Amygdala (tissue), 56 donors: ENCODE measurements around the gene MAGEA2B.
"Not testable (repeated sequence)": the region's sequence is repeated elsewhere in the genome, so short reads cannot be mapped to it uniquely, and the experiment has no call there.

ENCODE experiments used
- DNase-seq, 56 donors: peaks; one replicate each; lab custom pipeline; 2025; lab: John Stamatoyannopoulos, UW

MAGEA2B gene

GRCh38 chrX:152713815-152714787 is at the start of gene MAGEA2B:
Gene MAGEA2B, plus strand, starts transcription at chrX:152714628. Its CDS starts 2,479 bp downstream, at chrX:152717107.
- not testable (repeated sequence) for DNase-seq

DNA sequence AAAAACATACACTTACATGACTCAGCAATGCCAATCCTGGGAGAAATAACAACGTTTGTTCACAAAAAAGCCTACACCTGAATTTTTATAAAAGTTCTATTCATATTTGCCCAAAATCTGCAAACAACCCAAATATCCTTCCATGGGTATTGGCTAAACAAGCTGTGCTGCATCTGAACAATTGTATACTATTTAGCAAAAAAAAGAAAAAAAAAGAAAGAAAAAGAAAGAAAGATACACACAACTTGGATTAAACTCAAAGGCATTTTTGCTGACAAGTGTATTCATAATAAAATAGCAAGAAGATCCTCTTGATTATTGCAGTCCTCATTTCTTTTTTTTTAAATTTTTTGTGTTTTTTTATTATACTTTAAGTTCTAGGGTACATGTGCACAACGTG is 40.3 kb upstream of the MAGEA2B start:
- DNase-seq = no peak

DNA sequence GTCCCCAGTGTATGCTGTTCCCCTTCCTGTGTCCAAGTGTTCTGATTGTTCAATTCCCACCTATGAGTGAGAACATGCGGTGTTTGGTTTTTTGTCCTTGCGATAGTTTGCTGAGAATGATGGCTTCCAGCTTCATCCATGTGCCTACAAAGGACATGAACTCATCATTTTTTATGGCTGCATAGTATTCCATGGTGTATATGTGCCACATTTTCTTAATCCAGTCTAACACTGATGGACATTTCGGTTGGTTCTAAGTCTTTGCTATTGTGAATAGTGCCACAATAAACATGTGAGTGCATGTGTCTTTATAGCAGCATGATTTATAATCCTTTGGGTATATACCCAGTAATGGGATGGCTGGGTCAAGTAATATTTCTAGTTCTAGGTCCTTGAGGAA is 39.8 kb upstream of the MAGEA2B start:
- DNase-seq = not testable (repeated sequence)

DNA sequence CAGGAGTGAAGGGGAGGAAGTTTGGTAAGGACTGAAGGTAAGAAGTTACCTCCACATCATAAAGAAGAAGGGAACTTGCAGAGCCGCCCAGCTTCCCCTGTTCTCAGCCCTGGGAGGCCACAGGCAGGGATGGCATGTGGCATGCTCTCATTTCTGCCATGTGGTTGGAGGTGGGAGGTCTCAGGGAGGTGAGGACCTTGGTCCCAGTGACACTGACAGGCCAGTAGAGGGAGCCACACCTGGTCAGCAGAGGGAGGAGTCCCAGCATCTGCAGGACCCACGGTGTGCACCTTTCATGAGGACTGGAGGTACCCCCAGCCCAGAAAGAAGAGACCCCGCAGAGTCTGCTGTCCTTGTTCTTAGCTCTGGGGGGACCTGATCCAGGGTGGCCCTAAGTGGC is 33.4 kb upstream of the MAGEA2B start:
- DNase-seq = not testable (repeated sequence)

GRCh38 chrX:152697952-152698931 is 16.2 kb upstream of the MAGEA2B start, which contains the start of gene MAGEA3:
Gene MAGEA3, plus strand, starts transcription at chrX:152698794. Its CDS starts 2,039 bp downstream, at chrX:152700833.
- not testable (repeated sequence) for DNase-seq

GRCh38 chrX:152700390-152700789 is 14.0 kb upstream of the MAGEA2B start:
- not testable (repeated sequence) for DNase-seq

DNA sequence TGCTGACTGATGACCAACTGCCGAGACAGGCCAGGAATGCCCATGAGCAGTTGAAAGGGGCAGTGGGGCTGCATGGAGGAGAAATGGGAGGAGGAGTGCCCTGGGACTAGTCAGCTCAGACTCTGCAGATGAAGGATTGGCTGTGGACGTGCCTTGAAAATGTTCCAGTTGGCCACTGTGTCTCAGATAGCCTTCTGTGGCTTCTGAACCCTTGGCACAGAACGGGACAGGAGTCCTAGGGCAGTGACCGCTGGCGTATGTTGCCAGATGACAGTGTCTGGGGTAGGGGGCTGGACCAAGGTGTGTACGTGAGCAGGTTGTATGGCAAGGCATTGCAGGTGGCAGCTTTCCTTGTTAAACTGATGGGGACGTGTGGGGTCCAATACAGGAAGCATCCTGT is 7.9 kb upstream of the MAGEA2B start:
- DNase-seq = not testable (repeated sequence)

- not testable (repeated sequence) for DNase-seq
Observed at GRCh38 chrX:152709173-152709572, 5.3 kb upstream of the MAGEA2B start, which contains the start of gene CSAG2. Gene CSAG2, minus strand, starts transcription at chrX:152709273. Its CDS starts 161 bp downstream, at chrX:152709112.

GRCh38 chrX:152713195-152713594 is 1.2 kb upstream of the MAGEA2B start:
- DNase-seq = not testable (repeated sequence)

GRCh38 chrX:152725409-152725808 is 11.0 kb downstream of the MAGEA2B start:
- DNase-seq = no peak

GRCh38 chrX:152733261-152733975 is 19.0 kb downstream of the MAGEA2B start, which contains the start of the genes CSAG1 and MAGEA12:
Gene CSAG1, minus strand, starts transcription at chrX:152733721. Its CDS starts 1,261 bp downstream, at chrX:152732460.
Gene MAGEA12, plus strand, starts transcription at chrX:152733757. Its CDS starts 2,405 bp downstream, at chrX:152736162.
- DNase-seq = no peak

DNA sequence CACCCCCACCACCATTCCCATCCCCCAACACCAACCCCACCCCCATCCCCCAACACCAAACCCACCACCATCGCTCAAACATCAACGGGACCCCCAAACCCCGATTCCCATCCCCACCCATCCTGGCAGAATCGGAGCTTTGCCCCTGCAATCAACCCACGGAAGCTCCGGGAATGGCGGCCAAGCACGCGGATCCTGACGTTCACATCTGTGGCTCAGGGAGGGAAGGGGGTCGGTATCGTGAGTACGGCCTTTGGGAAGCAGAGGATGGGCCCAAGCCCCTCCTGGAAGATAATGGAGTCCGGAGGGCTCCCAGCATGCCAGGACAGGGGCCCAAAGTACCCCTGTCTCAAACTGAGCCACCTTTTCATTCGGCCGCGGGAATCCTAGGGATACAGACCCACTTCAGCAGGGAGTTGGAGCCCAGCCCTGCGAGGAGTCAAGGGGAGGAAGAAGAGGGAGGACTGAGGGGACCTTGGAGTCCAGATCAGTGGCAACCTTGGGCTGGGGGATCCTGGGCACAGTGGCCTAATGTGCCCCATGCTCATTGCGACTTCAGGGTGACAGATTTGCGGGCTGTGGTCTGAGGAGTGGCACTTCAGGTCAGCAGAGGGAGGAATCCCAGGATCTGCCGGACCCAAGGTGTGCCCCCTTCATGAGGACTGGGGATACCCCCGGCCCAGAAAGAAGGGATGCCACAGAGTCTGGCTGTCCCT is 19.9 kb downstream of the MAGEA2B start:
- not testable (repeated sequence) for DNase-seq

GRCh38 chrX:152735101-152735500 is 20.7 kb downstream of the MAGEA2B start:
- DNase-seq = no peak

DNA sequence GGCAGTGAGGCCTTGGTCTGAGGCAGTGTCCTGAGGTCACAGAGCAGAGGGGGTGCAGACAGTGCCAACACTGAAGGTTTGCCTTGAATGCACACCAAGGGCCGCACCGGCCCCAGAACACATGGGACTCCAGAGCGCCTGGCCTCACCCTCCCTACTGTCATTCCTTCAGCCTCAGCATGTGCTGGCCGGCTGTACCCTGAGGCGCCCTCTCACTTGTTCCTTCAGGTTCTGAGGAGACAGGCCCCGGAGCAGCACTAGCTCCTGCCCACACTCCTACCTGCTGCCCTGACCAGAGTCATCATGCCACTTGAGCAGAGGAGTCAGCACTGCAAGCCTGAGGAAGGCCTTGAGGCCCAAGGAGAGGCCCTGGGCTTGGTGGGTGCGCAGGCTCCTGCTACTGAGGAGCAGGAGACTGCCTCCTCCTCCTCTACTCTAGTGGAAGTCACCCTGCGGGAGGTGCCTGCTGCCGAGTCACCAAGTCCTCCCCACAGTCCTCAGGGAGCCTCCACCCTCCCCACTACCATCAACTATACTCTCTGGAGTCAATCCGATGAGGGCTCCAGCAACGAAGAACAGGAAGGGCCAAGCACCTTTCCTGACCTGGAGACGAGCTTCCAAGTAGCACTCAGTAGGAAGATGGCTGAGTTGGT is 21.6 kb downstream of the MAGEA2B start:
- DNase-seq = no peak

DNA sequence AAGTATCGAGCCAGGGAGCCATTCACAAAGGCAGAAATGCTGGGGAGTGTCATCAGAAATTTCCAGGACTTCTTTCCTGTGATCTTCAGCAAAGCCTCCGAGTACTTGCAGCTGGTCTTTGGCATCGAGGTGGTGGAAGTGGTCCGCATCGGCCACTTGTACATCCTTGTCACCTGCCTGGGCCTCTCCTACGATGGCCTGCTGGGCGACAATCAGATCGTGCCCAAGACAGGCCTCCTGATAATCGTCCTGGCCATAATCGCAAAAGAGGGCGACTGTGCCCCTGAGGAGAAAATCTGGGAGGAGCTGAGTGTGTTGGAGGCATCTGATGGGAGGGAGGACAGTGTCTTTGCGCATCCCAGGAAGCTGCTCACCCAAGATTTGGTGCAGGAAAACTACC is 22.1 kb downstream of the MAGEA2B start:
- not testable (repeated sequence) for DNase-seq

GRCh38 chrX:152738560-152738959 is 24.1 kb downstream of the MAGEA2B start:
- DNase-seq = no peak

DNA sequence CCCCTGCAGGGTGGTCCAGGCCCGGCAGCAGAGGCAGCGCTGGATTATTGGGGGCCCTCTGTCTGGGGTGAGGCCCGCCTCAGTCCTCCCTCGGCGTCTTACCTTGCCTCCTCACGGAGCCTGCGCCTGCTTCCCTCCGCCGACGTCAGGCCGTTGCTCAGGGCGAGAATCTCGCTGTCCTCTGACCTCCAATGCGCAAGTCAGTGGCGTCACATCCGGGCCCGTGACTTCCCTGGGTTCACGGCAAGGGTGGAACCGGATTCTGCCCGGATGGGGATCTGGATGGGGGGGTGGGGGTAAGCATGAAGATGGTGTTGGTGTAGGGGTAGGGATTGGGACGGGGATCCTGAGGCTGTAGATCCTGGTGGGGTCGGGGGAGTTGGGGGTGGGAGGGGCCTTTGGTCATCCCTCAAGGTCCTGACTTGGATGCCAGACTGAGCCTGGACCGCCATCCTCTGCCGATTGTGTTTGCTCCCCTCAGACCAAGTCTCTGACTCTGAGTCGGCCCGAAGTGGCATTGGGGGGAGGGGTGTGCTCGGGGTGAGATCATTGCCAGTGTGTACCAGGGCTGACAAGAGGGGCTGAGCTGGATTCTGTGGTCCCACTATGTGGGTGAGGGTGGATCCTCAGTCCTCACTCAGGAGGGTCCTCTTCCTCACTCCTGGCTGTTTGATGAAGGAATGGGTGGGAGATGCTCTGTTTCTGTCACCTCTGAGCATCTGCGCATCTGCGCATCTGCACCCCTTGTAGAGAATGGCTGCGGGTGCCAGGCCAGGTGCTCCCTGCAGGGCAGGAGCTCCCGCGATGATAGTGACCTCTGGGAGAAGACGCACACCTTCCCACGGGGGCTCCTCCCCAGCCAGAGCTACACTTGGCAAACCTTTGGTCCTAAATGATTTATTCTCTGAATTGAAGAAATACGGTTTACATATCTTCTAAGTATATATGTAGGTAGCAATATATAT is 39.5 kb downstream of the MAGEA2B start, which contains the start of gene MAGEA2:
MAGEA2 (minus strand) TSS at position 157 of the 965 bp plus-strand sequence. CDS start 2,479 bp downstream, outside the sequence.
- DNase-seq = not testable (repeated sequence)
